Mononuclear cell (primary cell): ENCODE data around the gene EDIL3. TPM values are rescaled to one million over a fixed set of nuclear protein-coding genes. Genes with fewer than 3 reads are reported as not detected.

ENCODE experiments used
- H3K27me3 ChIP-seq: 2 replicates; pipeline ENCODE4 v1.6.0; 2011; ENCODE audit warnings: low read length, control low read depth; ENCODE audit not compliant: insufficient read depth
- H3K4me1 ChIP-seq: 2 replicates; pipeline ENCODE4 v1.5.1; 2011; ENCODE audit warnings: mild to moderate bottlenecking, low read length, control low read depth; ENCODE audit not compliant: insufficient read depth
- H3K4me3 ChIP-seq: 2 replicates; pipeline ENCODE4 v1.5.1; 2011; ENCODE audit warnings: mild to moderate bottlenecking, low read length, moderate library complexity
- H3K9me3 ChIP-seq: 2 replicates; pipeline ENCODE4 v1.5.1; 2011; ENCODE audit warnings: low read depth, mild to moderate bottlenecking, control low read depth, low read length
- total RNA-seq: library from RNA; depleted of rRNA; stranded (reverse); fragments of >200 nt; gene quantifications from one replicate; pipeline ENCODE4 v1.2.3, GENCODE V29; 2012

EDIL3 gene, protein sequence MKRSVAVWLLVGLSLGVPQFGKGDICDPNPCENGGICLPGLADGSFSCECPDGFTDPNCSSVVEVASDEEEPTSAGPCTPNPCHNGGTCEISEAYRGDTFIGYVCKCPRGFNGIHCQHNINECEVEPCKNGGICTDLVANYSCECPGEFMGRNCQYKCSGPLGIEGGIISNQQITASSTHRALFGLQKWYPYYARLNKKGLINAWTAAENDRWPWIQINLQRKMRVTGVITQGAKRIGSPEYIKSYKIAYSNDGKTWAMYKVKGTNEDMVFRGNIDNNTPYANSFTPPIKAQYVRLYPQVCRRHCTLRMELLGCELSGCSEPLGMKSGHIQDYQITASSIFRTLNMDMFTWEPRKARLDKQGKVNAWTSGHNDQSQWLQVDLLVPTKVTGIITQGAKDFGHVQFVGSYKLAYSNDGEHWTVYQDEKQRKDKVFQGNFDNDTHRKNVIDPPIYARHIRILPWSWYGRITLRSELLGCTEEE
- 0.10 TPM for total RNA-seq

DNA sequence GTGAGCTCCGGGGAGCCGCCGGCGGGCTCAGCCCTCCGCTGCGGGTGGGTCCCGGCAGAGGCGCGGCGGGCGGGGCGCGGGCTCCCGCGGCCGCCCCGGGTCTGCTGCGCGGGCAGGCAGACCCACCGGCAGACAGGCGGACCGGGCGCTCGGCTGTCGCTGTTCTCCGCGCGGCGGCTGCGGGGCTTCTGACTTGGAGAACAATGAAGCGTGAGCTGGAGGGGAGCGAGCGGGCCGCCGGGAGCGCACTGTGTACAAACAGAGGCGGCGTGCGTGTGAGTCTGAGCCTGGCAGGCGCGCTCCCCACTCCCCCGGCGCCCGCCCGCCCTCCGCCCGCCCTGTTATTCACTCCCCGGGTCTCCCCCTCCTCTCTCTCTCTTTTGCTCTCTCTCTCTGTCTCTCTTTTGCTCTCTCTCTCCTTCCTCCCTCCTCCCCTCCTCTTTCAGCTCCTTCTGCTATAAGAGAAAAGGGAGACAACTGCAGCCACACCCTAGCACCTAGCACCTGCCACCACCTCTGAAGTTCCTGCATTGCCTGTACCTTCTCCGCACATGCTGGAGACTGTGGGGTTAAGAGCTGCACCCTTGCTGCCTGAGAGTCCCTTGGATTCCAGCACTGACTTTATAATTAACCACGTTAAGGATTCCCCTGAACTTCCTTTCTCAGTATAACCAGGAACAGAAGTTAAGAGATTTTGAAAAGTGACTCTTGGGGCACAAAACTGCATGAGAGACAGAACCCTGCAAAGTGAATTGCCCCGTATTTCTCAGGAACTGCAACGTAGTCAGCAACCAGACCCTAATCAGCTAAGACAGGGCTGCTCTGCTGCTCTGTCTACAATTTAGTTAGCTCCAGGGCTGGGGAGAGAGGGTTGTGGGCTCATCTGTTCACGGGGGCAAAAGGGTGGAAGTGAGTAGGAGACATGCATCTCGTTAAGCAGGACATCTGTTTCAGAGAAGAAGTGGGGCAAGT, at the start of gene EDIL3:
Gene EDIL3 (minus strand): TSS at position 277 of the 972 bp plus-strand sequence. CDS start 506 bp downstream, outside the sequence.
- H3K27me3 ChIP-seq, result peaks cover 53% of the 10 kb centered on the region
- H3K4me1 ChIP-seq, result no peaks in the 10 kb centered on the region
- no peaks in the 10 kb centered on the region for H3K9me3 ChIP-seq
- no peak within 1 kb of the TSS for H3K4me3 ChIP-seq

DNA sequence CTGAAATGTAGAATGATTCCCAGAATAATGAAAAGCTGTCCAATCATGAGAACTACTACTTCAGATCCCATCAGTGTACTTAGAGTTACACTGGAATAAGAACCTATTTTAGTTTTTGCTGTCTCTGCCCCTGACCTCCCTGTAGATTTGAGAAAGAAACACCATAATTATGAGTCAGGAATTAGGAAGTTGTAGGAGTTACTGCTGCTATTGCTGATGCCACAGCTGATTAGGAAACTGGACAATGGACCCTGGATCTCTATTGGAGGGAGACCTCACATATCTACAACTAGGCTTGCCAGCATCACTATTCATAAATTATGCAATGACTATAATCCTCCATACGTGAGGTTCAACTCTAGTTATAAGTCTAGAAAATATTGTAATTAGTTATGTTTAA, 48.8 kb upstream of the EDIL3 start:
- Histone ChIP-seq H3K27me3 (no peaks in the 10 kb centered on the region), H3K9me3 (no peaks in the 10 kb centered on the region), H3K4me3 (no peak overlapping the region), H3K4me1 (no peaks in the 10 kb centered on the region)

DNA sequence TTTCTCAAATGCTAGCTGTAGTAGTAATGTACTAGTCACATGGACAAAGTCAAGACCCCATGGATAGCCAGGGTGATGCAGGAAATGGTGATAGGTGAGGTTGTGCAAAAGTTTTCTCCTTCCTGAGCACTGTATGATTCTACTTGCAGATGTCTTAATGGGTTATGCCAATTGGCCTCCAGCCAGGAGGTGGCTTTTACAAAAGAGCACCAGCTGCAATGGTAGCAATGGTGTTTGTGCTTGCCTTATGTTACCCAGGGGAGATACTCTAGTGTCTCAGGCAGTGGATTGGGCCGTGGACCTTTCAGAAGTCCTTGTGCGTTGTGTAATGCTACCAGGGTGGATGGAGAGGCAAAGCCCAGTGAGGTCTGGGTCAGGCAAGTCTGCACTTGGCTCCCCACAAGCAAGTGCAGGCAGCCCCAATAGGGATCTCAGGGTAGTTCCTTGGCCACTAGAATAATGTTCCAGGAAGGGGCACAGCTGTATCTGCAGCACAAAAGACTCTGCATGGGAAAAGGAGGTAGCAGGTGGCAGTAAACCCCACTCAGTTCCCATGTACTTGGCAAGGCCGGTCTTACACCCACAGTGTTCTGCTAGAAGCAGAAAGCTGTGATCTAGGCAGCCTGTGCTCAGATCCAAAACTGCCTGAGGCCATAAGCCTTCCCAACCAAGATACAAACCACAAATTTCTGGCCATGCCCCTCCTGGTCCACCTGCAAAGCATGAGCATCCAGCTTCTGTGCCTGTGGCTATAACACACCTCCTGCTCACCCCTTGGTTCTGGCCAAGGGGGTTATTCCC, 46.4 kb upstream of the EDIL3 start:
- no peak overlapping the region for H3K4me3 ChIP-seq
- no peaks in the 10 kb centered on the region for H3K9me3 ChIP-seq
- no peaks in the 10 kb centered on the region for H3K4me1 ChIP-seq
- no peaks in the 10 kb centered on the region for H3K27me3 ChIP-seq

DNA sequence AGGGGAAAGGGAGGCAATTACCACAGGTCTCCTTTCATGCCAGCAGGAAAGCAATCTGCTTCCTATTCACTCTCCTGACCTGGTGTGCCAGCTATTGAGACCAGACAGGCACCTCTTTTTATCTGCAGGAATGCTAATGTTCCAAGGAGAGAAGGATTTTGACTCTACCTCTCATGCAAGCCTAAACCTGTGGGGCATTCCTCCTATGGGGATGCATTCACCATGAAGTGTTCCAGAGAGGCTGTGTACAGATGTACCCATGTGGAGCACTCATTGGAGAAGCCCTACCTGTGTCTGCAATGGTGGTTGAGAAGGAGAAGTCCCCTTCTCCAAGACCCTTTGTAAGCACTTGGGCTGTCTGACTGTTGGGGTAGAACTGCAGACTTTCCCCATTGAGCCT, 45.4 kb upstream of the EDIL3 start:
- Histone ChIP-seq H3K27me3 (no peaks in the 10 kb centered on the region), H3K4me3 (no peak overlapping the region), H3K9me3 (no peaks in the 10 kb centered on the region), H3K4me1 (no peaks in the 10 kb centered on the region)

DNA sequence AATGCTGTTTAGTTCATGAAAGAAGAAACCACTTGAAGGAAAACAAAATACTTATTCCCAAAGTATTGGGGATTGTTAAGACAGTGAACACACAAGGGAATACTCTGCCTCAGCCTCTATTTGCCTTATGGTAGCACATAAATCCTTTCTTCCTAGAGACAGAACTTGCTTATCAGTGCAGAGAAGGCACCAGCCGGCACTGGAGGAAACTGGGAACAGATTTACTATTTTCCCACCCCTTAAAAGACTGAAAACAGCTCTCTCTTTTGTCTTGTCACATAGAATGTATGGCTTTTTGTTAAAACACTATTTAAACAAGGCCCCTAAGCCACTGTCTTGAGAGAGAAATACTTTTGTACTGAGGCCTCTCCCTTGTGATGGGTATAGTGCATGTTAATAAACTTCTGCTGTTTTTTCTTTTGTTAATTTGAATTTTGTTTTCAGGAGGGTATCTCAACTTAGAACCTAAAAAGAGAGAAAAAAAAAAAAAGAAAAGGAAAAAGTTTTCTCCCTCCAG, 40.7 kb upstream of the EDIL3 start:
- Histone ChIP-seq H3K4me1 (no peaks in the 10 kb centered on the region), H3K4me3 (no peak overlapping the region), H3K27me3 (no peaks in the 10 kb centered on the region), H3K9me3 (no peaks in the 10 kb centered on the region)

DNA sequence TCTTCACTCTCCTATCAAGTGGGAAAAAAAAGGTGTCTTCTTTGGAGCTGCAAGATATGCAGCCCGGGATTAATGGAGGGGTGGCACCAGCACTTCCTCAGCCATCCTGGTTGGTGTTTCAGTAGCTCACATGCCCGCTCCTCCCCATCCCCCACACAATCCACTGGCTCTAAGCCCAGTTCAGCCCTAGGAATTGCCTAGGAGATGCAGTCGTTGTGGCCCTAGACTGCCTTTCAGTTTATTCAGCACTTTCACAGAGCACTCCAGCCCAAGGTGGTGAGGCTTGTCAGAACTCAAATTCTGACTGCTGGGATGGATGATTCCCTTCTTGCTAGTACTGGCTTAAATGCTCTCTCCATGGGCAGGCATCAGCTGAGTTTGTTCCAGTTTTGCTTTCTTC, 35.1 kb upstream of the EDIL3 start:
- H3K4me1 ChIP-seq, result no peaks in the 10 kb centered on the region
- H3K27me3 ChIP-seq, result no peaks in the 10 kb centered on the region
- no peak overlapping the region for H3K4me3 ChIP-seq
- no peaks in the 10 kb centered on the region for H3K9me3 ChIP-seq

DNA sequence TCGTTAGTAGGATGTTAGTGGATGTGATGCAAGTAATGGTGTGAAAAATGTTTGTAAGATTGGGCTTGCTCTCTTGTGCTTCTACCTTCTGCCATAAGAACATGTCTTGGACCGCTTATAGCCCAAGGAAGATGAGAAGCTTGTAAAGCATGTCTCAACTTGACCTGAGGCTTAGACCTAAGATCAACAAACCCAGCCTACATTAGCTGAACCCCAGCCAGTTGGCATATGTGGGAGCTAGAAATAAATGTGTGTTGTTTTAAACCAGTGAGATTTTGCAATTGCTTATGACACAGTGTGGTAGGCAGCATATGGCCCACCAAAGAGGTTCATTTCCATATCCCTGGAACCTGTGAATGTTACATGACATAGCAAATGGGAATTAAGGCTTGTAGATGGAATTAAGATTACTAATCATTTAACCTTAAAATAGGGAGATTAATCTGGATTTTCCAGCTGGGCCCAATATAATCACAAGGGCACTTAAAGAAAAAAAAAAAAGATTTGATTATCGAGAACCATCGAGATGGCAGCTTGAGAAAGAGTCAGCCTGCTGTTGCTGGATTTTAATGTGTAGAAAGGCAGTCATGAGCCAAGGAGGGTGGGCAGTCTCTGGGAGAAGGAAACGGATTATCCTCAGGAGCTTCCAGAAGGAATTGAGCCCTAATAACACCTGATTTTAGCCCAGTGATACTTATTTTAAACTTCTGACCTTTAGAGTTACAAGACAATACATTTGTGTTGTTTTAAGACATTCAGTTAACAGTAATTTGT, 27.3 kb upstream of the EDIL3 start:
- Histone ChIP-seq H3K9me3 (no peaks in the 10 kb centered on the region), H3K4me1 (no peaks in the 10 kb centered on the region), H3K4me3 (no peak overlapping the region), H3K27me3 (no peaks in the 10 kb centered on the region)

DNA sequence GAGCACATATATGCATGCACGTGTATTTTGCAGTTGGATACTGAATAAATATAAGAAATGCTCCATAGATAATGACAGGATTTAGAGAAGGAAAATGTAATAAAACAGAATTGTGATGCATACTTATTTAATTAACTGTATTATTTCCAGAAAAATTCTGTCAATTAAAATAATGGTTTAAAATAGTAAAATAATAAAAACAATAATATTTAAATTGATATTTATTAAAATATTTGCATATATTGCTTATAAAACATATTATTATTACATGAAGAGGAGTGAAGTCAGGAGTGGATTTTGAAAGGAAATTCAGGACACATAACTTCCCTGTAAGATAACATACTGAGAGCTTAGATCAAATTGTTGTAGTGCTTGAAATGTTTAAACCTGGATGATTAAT, 21.4 kb upstream of the EDIL3 start:
- Histone ChIP-seq H3K9me3 (no peaks in the 10 kb centered on the region), H3K27me3 (no peaks in the 10 kb centered on the region), H3K4me1 (no peaks in the 10 kb centered on the region), H3K4me3 (no peak overlapping the region)

DNA sequence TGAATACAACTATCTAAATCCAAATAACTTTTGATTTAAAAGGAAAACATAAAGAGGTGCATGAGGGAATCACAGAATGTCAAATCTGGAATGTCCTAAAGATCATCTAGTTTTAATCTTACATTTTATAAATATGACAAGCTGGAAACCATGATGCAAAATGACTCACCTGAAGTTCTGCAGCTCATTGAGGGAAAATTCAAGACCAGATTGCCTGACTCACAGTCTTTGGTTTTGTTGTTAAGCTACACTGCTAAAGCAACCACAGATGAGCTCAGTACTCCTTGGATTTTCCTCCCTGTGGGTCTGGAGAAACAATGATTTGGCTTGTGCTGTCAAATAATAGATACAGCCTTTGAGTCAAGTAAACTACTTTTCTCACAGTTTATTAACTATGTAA, 19.1 kb upstream of the EDIL3 start:
- Histone ChIP-seq H3K9me3 (no peaks in the 10 kb centered on the region), H3K4me3 (no peak overlapping the region), H3K4me1 (no peaks in the 10 kb centered on the region), H3K27me3 (no peaks in the 10 kb centered on the region)

DNA sequence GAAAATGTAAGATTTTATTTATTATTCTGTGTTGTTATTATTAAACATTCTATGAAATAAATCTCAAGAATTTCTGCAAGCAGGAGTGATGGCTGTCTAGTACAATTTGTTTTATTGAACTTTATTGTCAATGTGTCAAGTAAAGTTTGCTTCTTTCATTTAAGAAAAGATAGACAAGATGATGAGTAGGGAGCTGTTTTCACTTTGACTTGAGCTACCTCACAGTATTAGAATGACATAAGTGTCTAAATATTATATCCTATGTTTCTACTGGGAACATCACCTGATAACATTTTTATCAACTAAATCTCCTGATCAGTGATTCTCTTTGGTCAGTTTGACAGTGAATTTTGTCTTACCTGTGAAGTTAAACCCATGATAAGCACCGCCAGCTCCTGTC, 12.7 kb upstream of the EDIL3 start:
- Histone ChIP-seq H3K4me3 (no peak overlapping the region), H3K27me3 (no peaks in the 10 kb centered on the region), H3K4me1 (no peaks in the 10 kb centered on the region), H3K9me3 (no peaks in the 10 kb centered on the region)

DNA sequence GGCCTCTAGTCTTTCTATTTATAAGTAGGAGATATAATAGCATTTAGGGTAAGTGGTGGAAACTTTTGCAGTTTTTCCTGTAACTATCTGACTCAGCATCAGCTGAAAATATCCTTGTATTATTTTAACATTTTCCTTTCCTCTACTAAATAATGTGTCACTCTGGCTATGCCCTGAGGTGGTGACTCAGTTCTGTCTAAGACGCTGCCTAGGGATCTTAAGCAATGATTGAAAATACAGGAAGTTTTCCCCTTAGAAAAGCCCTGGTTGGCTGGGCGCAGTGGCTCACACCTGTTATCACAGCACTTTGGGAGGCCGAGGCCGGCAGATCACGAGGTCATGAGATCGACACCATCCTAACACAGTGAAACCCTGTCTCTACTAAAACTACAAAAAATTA, 9.3 kb upstream of the EDIL3 start:
- no peaks in the 10 kb centered on the region for H3K4me1 ChIP-seq

DNA sequence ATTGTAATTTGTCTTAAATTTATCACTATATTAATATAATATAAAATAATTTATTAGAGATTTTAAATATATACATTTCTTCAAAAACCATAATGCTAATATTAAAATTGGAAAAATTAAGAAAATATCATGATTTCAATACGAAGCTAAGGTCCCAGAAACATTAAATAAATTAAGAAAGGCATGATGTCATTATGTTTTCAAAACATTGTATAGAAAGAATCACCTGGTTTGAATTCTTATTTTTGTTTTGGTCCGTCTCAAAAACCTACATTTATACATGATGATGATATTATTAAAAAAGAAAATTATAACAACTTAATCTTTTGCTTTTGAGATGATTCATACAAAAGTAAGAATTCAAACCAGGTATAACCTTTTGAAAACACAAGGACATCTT, 8.2 kb upstream of the EDIL3 start:
- Histone ChIP-seq H3K4me3 (no peak overlapping the region), H3K27me3 (no peaks in the 10 kb centered on the region), H3K4me1 (no peaks in the 10 kb centered on the region), H3K9me3 (no peaks in the 10 kb centered on the region)

More for the DNA sequence above, 9.3 kb upstream of the EDIL3 start:
- H3K9me3 ChIP-seq, result no peaks in the 10 kb centered on the region
- H3K27me3 ChIP-seq, result no peaks in the 10 kb centered on the region
- H3K4me3 ChIP-seq, result no peak overlapping the region

DNA sequence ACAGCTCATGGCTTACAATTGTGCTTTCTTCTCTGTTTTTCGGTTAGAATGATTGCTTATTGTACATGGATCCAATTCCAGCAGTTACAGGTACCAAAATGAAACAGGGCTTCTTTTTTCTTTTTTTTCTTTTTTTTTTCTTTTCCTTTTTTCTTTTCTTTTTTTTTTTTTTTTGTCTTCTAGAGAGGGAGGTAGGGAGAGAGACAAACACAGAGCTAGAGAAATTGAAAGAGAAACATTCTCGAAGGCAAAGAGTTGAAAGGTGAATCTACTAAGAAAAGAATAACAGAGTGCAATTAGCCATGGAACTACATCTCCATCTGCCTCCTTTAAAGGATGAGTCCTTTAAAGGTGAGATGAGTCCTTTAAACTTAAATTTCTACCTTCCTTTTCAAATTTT, 1.0 kb upstream of the EDIL3 start:
- Histone ChIP-seq H3K4me1 (no peaks in the 10 kb centered on the region), H3K4me3 (no peak overlapping the region), H3K27me3 (peaks cover 52% of the 10 kb centered on the region), H3K9me3 (no peaks in the 10 kb centered on the region)
